Measurements from ENCODE around the gene TFEB.
A peak's percentile ranks its signal among the peaks of the same experiment; 100 is the strongest.

The TFEB gene

GRCh38 chr6:41777551-41778285, 42.3 kb upstream of the TFEB start:
- Histone ChIP-seq H2BK5ac (ENCODE audit: low read depth, low read length, poor library complexity) (no peak overlapping the region), H3K18ac (ENCODE audit: low read length) (peak overlapping the region; percentile 19), H3K4me3 (ENCODE audit: low read depth, low read length) (no peak overlapping the region), H3K4ac (ENCODE audit: low read depth, low read length) (no peak overlapping the region), H3K36me3 (ENCODE audit: control insufficient read depth in 1 of 2, insufficient read depth in 2 of 2, low read length in 2 of 2) (peaks cover 13 to 20% of the 10 kb centered on the region in 2 experiments), H3K23ac (ENCODE audit: low read length) (no peak overlapping the region), H3K27ac (ENCODE audit: low read depth, low read length) (no peak overlapping the region), H3K14ac (ENCODE audit: low read length) (no peak overlapping the region), H3K4me2 (ENCODE audit: low read length) (no peak overlapping the region), H4K8ac (ENCODE audit: low read depth, low read length) (no peak overlapping the region), H3K9me3 (ENCODE audit: insufficient read depth, low read depth, low read length) (no peaks in the 10 kb centered on the region), H2AK5ac (ENCODE audit: low read length) (no peak overlapping the region), H4K12ac (ENCODE audit: low read depth, low read length) (no peak overlapping the region), H2BK12ac (ENCODE audit: low read length) (no peak overlapping the region), H4K91ac (ENCODE audit: low read depth, low read length) (no peak overlapping the region), H2BK120ac (ENCODE audit: insufficient read depth, low read length, poor library complexity) (no peak overlapping the region), H2AFZ (ENCODE audit: insufficient read depth, low read length, poor library complexity) (no peak overlapping the region), H3K27me3 (ENCODE audit: insufficient read depth, low read length) (no peaks in the 10 kb centered on the region), H3K9ac (ENCODE audit: low read length) (no peak overlapping the region), H3K79me1 (ENCODE audit: low read length) (peaks cover 2% of the 10 kb centered on the region), H3K79me2 (ENCODE audit: control insufficient read depth, insufficient read depth, low read length, poor library complexity) (no peaks in the 10 kb centered on the region), H3K4me1 (ENCODE audit: control insufficient read depth in 1 of 2, insufficient read depth in 2 of 2, low read length in 2 of 2) (peaks cover 6 to 12% of the 10 kb centered on the region in 2 experiments)
- DNase-seq = no peak
- no CpG with 5 or more reads among the region's 5 CpGs for WGBS (ENCODE audit: extremely low coverage, insufficient coverage, insufficient read length)

GRCh38 chr6:41775293-41775882, 40.0 kb upstream of the TFEB start:
- Histone ChIP-seq H4K8ac (ENCODE audit: low read depth, low read length) (no peak overlapping the region), H2BK5ac (ENCODE audit: low read depth, low read length, poor library complexity) (no peak overlapping the region), H3K36me3 (ENCODE audit: control insufficient read depth in 1 of 2, insufficient read depth in 2 of 2, low read length in 2 of 2) (peaks cover 30 to 41% of the 10 kb centered on the region in 2 experiments), H3K4me3 (ENCODE audit: low read depth, low read length) (peak overlapping the region; percentile 5), H2AFZ (ENCODE audit: insufficient read depth, low read length, poor library complexity) (no peak overlapping the region), H2AK5ac (ENCODE audit: low read length) (peak overlapping the region; percentile 13), H3K79me2 (ENCODE audit: control insufficient read depth, insufficient read depth, low read length, poor library complexity) (no peaks in the 10 kb centered on the region), H3K4me1 (ENCODE audit: control insufficient read depth in 1 of 2, insufficient read depth in 2 of 2, low read length in 2 of 2) (peaks cover 2 to 6% of the 10 kb centered on the region in 2 experiments), H3K18ac (ENCODE audit: low read length) (no peak overlapping the region), H3K9me3 (ENCODE audit: insufficient read depth, low read depth, low read length) (no peaks in the 10 kb centered on the region), H3K14ac (ENCODE audit: low read length) (no peak overlapping the region), H3K27me3 (ENCODE audit: insufficient read depth, low read length) (no peaks in the 10 kb centered on the region), H2BK120ac (ENCODE audit: insufficient read depth, low read length, poor library complexity) (no peak overlapping the region), H3K4ac (ENCODE audit: low read depth, low read length) (no peak overlapping the region), H3K79me1 (ENCODE audit: low read length) (peaks cover 2% of the 10 kb centered on the region), H4K91ac (ENCODE audit: low read depth, low read length) (no peak overlapping the region), H3K9ac (ENCODE audit: low read length) (no peak overlapping the region), H3K4me2 (ENCODE audit: low read length) (no peak overlapping the region), H4K12ac (ENCODE audit: low read depth, low read length) (no peak overlapping the region), H2BK12ac (ENCODE audit: low read length) (no peak overlapping the region), H3K23ac (ENCODE audit: low read length) (no peak overlapping the region), H3K27ac (ENCODE audit: low read depth, low read length) (no peak overlapping the region)
- DNase-seq = no peak
- no CpG with 5 or more reads among the region's 13 CpGs for WGBS (ENCODE audit: extremely low coverage, insufficient coverage, insufficient read length)

DNA sequence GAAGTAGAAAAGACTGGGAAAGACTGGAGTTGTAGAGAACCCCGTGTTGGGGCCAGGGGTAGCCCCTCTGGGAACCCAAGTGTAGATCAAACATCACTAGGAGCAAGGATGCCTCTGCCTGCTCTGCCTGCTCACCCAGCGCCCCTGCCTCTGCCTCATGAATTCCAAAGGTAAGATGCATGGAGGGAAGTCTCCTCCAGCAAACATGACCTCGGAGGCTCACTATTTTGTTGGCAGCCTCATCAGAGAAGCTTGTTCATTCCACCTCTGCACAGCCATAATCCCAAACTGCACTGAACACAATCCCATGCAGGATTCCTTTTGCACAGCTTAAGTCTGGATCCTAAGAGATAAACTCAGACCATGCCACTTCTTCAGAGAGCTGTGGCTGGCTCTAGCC, 39.4 kb upstream of the TFEB start:
- H3K4me3 ChIP-seq (ENCODE audit: low read depth, low read length) = no peak overlapping the region
- no peak overlapping the region for H2AFZ ChIP-seq (ENCODE audit: insufficient read depth, low read length, poor library complexity)
- H3K27ac ChIP-seq (ENCODE audit: low read depth, low read length) = no peak overlapping the region
- H4K91ac ChIP-seq (ENCODE audit: low read depth, low read length) = no peak overlapping the region
- H3K36me3 ChIP-seq (ENCODE audit: control insufficient read depth in 1 of 2, insufficient read depth in 2 of 2, low read length in 2 of 2) = peaks cover 33 to 42% of the 10 kb centered on the region in 2 experiments
- DNase-seq = no peak
- H3K79me2 ChIP-seq (ENCODE audit: control insufficient read depth, insufficient read depth, low read length, poor library complexity) = no peaks in the 10 kb centered on the region
- no peak overlapping the region for H3K18ac ChIP-seq (ENCODE audit: low read length)
- H3K9me3 ChIP-seq (ENCODE audit: insufficient read depth, low read depth, low read length) = no peaks in the 10 kb centered on the region
- no peak overlapping the region for H4K8ac ChIP-seq (ENCODE audit: low read depth, low read length)
- no CpG with 5 or more reads among the region's 3 CpGs for WGBS (ENCODE audit: extremely low coverage, insufficient coverage, insufficient read length)
- H3K14ac ChIP-seq (ENCODE audit: low read length) = no peak overlapping the region
- H3K9ac ChIP-seq (ENCODE audit: low read length) = no peak overlapping the region
- H2BK5ac ChIP-seq (ENCODE audit: low read depth, low read length, poor library complexity) = no peak overlapping the region
- no peak overlapping the region for H3K4me2 ChIP-seq (ENCODE audit: low read length)
- peaks cover 2 to 6% of the 10 kb centered on the region in 2 experiments for H3K4me1 ChIP-seq (ENCODE audit: control insufficient read depth in 1 of 2, insufficient read depth in 2 of 2, low read length in 2 of 2)
- no peaks in the 10 kb centered on the region for H3K27me3 ChIP-seq (ENCODE audit: insufficient read depth, low read length)
- H3K23ac ChIP-seq (ENCODE audit: low read length) = no peak overlapping the region
- H2BK12ac ChIP-seq (ENCODE audit: low read length) = no peak overlapping the region
- H2BK120ac ChIP-seq (ENCODE audit: insufficient read depth, low read length, poor library complexity) = no peak overlapping the region
- no peak overlapping the region for H2AK5ac ChIP-seq (ENCODE audit: low read length)
- H3K4ac ChIP-seq (ENCODE audit: low read depth, low read length) = no peak overlapping the region
- no peak overlapping the region for H4K12ac ChIP-seq (ENCODE audit: low read depth, low read length)
- H3K79me1 ChIP-seq (ENCODE audit: low read length) = peaks cover 2% of the 10 kb centered on the region

DNA sequence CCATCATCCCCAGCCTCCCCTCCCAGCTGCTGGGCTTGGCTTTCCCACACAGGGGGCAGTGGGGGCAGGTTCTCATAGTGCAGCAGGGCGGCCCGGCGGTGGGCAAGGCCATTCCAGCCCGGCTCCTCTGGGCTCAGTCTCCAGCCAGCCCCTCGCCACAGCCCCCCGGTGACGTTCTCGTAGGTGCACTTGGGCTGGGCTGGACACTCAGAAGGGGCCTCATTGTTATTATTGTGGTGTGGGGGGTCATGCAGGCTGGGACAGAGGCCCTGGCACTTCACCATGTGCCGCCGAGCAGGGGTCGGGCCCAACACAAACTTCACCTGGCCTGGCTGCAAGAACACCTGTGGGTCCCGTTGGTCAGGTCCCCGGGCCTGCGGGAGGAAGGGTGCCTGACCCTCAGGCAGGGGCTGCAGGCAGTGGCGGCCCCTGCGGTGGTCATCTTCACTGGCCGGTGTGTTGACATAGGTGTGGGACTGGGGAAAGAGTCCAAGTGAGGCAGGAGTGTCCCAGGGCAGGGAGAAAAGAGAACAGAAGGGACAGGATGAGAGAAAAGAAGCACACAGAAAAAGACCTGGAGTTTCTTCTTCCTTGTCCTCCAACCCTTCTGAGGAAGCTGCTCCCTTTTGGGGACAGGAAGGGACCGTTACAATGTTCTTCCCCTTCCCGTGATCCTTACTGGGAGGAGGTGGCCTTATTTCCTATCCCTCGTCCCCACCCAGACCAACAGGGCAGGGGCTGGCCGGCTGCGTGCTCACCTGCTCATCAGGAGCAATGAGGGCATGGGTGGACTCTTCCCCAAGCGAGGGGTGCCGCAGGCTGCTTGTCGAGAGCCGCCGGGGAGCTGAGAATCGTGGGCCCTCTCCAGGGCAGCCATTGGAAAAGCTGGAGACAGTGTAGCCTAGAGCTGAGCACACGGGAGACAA, 35.9 kb upstream of the TFEB start:
- Histone ChIP-seq H4K8ac (ENCODE audit: low read depth, low read length) (no peak overlapping the region), H3K9ac (ENCODE audit: low read length) (no peak overlapping the region), H3K79me2 (ENCODE audit: control insufficient read depth, insufficient read depth, low read length, poor library complexity) (peaks cover 4% of the 10 kb centered on the region), H3K4me3 (ENCODE audit: low read depth, low read length) (no peak overlapping the region), H2AFZ (ENCODE audit: insufficient read depth, low read length, poor library complexity) (no peak overlapping the region), H3K18ac (ENCODE audit: low read length) (no peak overlapping the region), H2BK12ac (ENCODE audit: low read length) (no peak overlapping the region), H2AK5ac (ENCODE audit: low read length) (no peak overlapping the region), H3K27me3 (ENCODE audit: insufficient read depth, low read length) (no peaks in the 10 kb centered on the region), H3K4me1 (ENCODE audit: control insufficient read depth in 1 of 2, insufficient read depth in 2 of 2, low read length in 2 of 2) (peaks cover 25 to 29% of the 10 kb centered on the region in 2 experiments), H3K36me3 (ENCODE audit: control insufficient read depth in 1 of 2, insufficient read depth in 2 of 2, low read length in 2 of 2) (peaks cover 29 to 38% of the 10 kb centered on the region in 2 experiments), H3K27ac (ENCODE audit: low read depth, low read length) (no peak overlapping the region), H3K9me3 (ENCODE audit: insufficient read depth, low read depth, low read length) (no peaks in the 10 kb centered on the region), H4K12ac (ENCODE audit: low read depth, low read length) (no peak overlapping the region), H2BK120ac (ENCODE audit: insufficient read depth, low read length, poor library complexity) (no peak overlapping the region), H3K4ac (ENCODE audit: low read depth, low read length) (no peak overlapping the region), H3K4me2 (ENCODE audit: low read length) (no peak overlapping the region), H2BK5ac (ENCODE audit: low read depth, low read length, poor library complexity) (no peak overlapping the region), H3K14ac (ENCODE audit: low read length) (no peak overlapping the region), H3K79me1 (ENCODE audit: low read length) (peaks cover 21% of the 10 kb centered on the region), H3K23ac (ENCODE audit: low read length) (no peak overlapping the region), H4K91ac (ENCODE audit: low read depth, low read length) (no peak overlapping the region)
- no CpG with 5 or more reads among the region's 29 CpGs for WGBS (ENCODE audit: extremely low coverage, insufficient coverage, insufficient read length)
- no peak for DNase-seq
